Measurements from ENCODE around the gene POR.

DNA sequence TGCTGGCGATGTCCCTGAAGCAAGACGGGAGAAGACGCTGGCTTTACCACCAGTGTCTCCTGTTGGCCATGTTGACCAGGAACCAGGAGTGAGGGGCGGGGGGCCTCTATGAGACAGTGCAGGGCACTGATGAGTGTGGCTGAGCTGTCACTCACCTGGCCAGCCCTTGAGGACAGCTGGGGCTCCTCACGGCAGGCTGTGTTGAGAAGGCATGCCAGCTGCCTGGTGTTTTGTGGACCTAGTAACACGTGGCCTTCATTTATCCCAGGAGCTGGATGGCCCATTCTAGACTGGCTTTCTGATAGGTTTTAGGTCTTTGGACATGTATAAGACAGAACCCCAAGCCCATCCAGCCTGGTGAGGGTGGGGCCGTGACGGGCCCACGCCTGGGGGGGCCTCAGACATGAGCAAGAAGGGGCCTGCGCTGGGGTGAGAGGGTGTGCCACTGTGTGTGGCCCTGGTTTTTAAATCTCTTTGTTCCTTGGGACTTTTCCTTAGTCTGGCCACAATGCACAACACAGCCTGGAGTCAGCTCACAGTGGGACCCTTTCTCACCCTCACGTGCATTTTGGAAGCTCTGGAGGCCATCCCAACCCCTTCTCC, 25.6 kb upstream of the POR start:
- TF ChIP-seq, protein P1, sequence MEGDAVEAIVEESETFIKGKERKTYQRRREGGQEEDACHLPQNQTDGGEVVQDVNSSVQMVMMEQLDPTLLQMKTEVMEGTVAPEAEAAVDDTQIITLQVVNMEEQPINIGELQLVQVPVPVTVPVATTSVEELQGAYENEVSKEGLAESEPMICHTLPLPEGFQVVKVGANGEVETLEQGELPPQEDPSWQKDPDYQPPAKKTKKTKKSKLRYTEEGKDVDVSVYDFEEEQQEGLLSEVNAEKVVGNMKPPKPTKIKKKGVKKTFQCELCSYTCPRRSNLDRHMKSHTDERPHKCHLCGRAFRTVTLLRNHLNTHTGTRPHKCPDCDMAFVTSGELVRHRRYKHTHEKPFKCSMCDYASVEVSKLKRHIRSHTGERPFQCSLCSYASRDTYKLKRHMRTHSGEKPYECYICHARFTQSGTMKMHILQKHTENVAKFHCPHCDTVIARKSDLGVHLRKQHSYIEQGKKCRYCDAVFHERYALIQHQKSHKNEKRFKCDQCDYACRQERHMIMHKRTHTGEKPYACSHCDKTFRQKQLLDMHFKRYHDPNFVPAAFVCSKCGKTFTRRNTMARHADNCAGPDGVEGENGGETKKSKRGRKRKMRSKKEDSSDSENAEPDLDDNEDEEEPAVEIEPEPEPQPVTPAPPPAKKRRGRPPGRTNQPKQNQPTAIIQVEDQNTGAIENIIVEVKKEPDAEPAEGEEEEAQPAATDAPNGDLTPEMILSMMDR (conservative IDR thresholded peaks at IDR 0.05; ENCODE audit: low read depth, low read length), result no peak
- TF ChIP-seq EZH2 (IDR thresholded peaks at IDR 0.05; ENCODE audit: borderline replicate concordance, low read depth, low read length, poor library complexity, severe bottlenecking), result no peak

Data from A673 (cell line).